H1 (cell line): ENCODE data around the gene ATXN2. TPM values are rescaled to one million over a fixed set of nuclear protein-coding genes. Genes with fewer than 3 reads are reported as not detected.

ENCODE experiments used
- CHD1 ChIP-seq: IDR thresholded peaks from 2 replicates; pipeline ENCODE4 v1.6.1; 2012; ENCODE audit warnings: low read depth, low read length, improper control_type of control experiment
- CHD2 ChIP-seq: IDR thresholded peaks from 2 replicates; pipeline ENCODE4 v1.6.1; 2012; ENCODE audit warnings: low read length, improper control_type of control experiment
- KDM4A ChIP-seq: IDR thresholded peaks from one replicate; pipeline ENCODE4 v1.7.1; 2012; ENCODE audit warnings: low read depth, mild to moderate bottlenecking, moderate library complexity, low read length, inconsistent platforms; ENCODE audit not compliant: severe bottlenecking
- NRF1 ChIP-seq: IDR thresholded peaks from 2 replicates; pipeline ENCODE4 v1.6.1; 2011; ENCODE audit warnings: mild to moderate bottlenecking, low read depth, low read length, improper control_type of control experiment
- RBBP5 ChIP-seq: IDR thresholded peaks from 2 replicates; pipeline ENCODE4 v1.7.1; 2012; ENCODE audit warnings: low read depth, mild to moderate bottlenecking, inconsistent platforms, low read length, moderate library complexity, borderline replicate concordance
- RFX5 ChIP-seq: IDR thresholded peaks from 2 replicates; pipeline ENCODE4 v1.6.1; 2011; ENCODE audit warnings: low read depth, low read length, improper control_type of control experiment, borderline replicate concordance
- SIN3A ChIP-seq, 2 experiments: IDR thresholded peaks in 1 of 2; conservative IDR thresholded peaks in 1 of 2; 2 replicates each; pipeline ENCODE4 v1.6.1; 2011 to 2012; ENCODE audit warnings: low read length in 2 of 2, improper control_type of control experiment in 1 of 2, low read depth in 1 of 2, mild to moderate bottlenecking in 1 of 2
- SIX5 ChIP-seq: IDR thresholded peaks from 2 replicates; pipeline ENCODE4 v1.6.1; 2011; ENCODE audit warnings: mild to moderate bottlenecking, low read depth, low read length
- SUZ12 ChIP-seq: fragments of 200-600 bp; sonication (generic); IDR thresholded peaks from 2 replicates; pipeline ENCODE4 v1.6.1; 2012; ENCODE audit warnings: mild to moderate bottlenecking, inconsistent platforms, low read length, moderate library complexity, mixed read lengths
- polyA plus RNA-seq, 7 experiments: library from polyadenylated mRNA; depleted of rRNA in 3 of 7; stranded (reverse) in 5 of 7; unstranded in 2 of 7; fragments of >200 nt in 5 of 7; fragments of 200-250 nt in 2 of 7; gene quantifications; 1 replicate in 5 of 7; 2 replicates in 1 of 7; 4 replicates in 1 of 7; pipeline versions ENCODE4 v1.2.1 to v1.2.3, GENCODE V29; 2011 to 2013; ENCODE audit warnings: missing spikeins in 2 of 7, mixed read lengths in 2 of 7
- total RNA-seq: library from RNA; stranded (reverse); fragmentation: NEBNext Ultra II Directional; extraction: Animal tissue kit (Norgen Biotek cat#: 25700); gene quantifications from 2 replicates; pipeline ENCODE4 v1.2.1, GENCODE V29; 2021
- TF ChIP-seq, protein P1 (sequence below): fragments of 300-600 bp; sonication (generic); IDR thresholded peaks from 2 replicates; pipeline ENCODE4 v1.7.1; 2012; ENCODE audit warnings: low read length, moderate library complexity, mild to moderate bottlenecking, inconsistent platforms; ENCODE audit not compliant: insufficient replicate concordance

The ATXN2 gene
- total and polyA plus RNA-seq, 2 of the 8 experiments (the other 6 are each of a cell fraction or from before 2014, with no cell fraction given): 46.6 to 80.7 TPM

DNA sequence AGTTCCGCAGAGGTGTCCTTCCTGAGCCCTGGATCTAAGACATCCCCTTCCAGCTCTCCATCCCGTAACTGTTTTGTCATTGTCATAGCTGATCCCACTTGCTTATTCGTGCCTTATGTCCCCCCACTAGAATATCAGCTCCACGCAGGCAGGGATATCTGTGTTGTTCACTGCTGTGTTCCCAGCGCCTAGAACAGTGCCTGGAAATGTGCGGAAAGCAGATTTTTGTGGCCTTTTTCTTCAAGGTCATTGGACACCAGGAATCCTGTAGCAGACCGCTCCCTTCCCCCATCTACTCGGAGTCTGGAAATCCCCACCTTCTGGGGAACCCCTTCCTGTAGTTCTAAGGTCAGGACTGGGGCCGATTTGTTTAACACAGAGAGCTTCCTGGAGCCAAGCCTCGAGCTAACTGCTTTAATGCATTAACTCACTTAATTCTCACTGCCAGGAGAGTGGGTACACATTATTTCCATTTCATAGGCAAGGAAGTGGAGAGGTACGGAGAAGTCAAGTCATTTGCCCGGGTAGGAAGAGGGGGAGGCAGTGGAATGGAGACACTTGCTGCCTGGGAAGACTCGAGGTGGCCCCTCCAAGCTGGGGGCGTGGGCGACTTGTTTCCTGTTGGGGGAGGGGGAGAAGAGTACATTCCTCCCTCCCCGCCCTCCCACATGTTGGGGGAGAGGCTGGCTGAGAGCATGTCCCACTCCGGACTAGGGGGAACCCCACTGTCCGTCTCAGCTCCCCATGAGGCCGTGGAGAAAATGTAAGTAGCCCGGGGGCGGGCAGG lies 194.6 kb downstream of the ATXN2 start (continued):
- TF ChIP-seq, protein P1, sequence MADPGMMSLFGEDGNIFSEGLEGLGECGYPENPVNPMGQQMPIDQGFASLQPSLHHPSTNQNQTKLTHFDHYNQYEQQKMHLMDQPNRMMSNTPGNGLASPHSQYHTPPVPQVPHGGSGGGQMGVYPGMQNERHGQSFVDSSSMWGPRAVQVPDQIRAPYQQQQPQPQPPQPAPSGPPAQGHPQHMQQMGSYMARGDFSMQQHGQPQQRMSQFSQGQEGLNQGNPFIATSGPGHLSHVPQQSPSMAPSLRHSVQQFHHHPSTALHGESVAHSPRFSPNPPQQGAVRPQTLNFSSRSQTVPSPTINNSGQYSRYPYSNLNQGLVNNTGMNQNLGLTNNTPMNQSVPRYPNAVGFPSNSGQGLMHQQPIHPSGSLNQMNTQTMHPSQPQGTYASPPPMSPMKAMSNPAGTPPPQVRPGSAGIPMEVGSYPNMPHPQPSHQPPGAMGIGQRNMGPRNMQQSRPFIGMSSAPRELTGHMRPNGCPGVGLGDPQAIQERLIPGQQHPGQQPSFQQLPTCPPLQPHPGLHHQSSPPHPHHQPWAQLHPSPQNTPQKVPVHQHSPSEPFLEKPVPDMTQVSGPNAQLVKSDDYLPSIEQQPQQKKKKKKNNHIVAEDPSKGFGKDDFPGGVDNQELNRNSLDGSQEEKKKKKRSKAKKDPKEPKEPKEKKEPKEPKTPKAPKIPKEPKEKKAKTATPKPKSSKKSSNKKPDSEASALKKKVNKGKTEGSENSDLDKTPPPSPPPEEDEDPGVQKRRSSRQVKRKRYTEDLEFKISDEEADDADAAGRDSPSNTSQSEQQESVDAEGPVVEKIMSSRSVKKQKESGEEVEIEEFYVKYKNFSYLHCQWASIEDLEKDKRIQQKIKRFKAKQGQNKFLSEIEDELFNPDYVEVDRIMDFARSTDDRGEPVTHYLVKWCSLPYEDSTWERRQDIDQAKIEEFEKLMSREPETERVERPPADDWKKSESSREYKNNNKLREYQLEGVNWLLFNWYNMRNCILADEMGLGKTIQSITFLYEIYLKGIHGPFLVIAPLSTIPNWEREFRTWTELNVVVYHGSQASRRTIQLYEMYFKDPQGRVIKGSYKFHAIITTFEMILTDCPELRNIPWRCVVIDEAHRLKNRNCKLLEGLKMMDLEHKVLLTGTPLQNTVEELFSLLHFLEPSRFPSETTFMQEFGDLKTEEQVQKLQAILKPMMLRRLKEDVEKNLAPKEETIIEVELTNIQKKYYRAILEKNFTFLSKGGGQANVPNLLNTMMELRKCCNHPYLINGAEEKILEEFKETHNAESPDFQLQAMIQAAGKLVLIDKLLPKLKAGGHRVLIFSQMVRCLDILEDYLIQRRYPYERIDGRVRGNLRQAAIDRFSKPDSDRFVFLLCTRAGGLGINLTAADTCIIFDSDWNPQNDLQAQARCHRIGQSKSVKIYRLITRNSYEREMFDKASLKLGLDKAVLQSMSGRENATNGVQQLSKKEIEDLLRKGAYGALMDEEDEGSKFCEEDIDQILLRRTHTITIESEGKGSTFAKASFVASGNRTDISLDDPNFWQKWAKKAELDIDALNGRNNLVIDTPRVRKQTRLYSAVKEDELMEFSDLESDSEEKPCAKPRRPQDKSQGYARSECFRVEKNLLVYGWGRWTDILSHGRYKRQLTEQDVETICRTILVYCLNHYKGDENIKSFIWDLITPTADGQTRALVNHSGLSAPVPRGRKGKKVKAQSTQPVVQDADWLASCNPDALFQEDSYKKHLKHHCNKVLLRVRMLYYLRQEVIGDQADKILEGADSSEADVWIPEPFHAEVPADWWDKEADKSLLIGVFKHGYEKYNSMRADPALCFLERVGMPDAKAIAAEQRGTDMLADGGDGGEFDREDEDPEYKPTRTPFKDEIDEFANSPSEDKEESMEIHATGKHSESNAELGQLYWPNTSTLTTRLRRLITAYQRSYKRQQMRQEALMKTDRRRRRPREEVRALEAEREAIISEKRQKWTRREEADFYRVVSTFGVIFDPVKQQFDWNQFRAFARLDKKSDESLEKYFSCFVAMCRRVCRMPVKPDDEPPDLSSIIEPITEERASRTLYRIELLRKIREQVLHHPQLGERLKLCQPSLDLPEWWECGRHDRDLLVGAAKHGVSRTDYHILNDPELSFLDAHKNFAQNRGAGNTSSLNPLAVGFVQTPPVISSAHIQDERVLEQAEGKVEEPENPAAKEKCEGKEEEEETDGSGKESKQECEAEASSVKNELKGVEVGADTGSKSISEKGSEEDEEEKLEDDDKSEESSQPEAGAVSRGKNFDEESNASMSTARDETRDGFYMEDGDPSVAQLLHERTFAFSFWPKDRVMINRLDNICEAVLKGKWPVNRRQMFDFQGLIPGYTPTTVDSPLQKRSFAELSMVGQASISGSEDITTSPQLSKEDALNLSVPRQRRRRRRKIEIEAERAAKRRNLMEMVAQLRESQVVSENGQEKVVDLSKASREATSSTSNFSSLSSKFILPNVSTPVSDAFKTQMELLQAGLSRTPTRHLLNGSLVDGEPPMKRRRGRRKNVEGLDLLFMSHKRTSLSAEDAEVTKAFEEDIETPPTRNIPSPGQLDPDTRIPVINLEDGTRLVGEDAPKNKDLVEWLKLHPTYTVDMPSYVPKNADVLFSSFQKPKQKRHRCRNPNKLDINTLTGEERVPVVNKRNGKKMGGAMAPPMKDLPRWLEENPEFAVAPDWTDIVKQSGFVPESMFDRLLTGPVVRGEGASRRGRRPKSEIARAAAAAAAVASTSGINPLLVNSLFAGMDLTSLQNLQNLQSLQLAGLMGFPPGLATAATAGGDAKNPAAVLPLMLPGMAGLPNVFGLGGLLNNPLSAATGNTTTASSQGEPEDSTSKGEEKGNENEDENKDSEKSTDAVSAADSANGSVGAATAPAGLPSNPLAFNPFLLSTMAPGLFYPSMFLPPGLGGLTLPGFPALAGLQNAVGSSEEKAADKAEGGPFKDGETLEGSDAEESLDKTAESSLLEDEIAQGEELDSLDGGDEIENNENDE: no peak
- TF ChIP-seq RFX5 (no peak), NRF1 (no peak), SIN3A (conservative IDR thresholded peaks at IDR 0.05 in 1 of 2, IDR thresholded peaks at IDR 0.05 in 1 of 2; ENCODE audit: low read depth in 1 of 2, low read length in 2 of 2) (no peak; a peak in 1 of 4 replicates), SUZ12 (no peak), SIX5 (no peak), RBBP5 (peak; percentile 90; the same call in 1 of the 2 replicates), CHD1 (no peak), CHD2 (no peak), KDM4A (no peak)
